Neural progenitor cell (in vitro differentiated cells): ENCODE measurements around the gene CACNA1C. TPM values are rescaled to one million over a fixed set of nuclear protein-coding genes. Genes with fewer than 3 reads are reported as not detected.

Experiments
- DNase-seq: peaks from one replicate; pipeline ENCODE4 v3.0.0-alpha.2; 2016; ENCODE audit warnings: low spot score
- H2AFZ ChIP-seq: fragments of 200-600 bp; sonication (generic); replicated peaks from 2 replicates; pipeline ENCODE4 v1.6.1; 2016; ENCODE audit warnings: antibody characterized with exemption
- H3F3A ChIP-seq: fragments of 200-600 bp; sonication (generic); 2 replicates; pipeline ENCODE4 v1.6.1; 2016; ENCODE audit warnings: antibody characterized with exemption, low read depth
- H3K27ac ChIP-seq: fragments of 200-600 bp; sonication (generic); 2 replicates; pipeline ENCODE4 v1.5.1; 2016; ENCODE audit warnings: mild to moderate bottlenecking
- H3K27me3 ChIP-seq: fragments of 200-600 bp; sonication (generic); 2 replicates; pipeline ENCODE4 v1.6.1; 2016; ENCODE audit warnings: mild to moderate bottlenecking, moderate library complexity
- H3K36me3 ChIP-seq: fragments of 200-600 bp; sonication (generic); 2 replicates; pipeline ENCODE4 v1.5.1; 2016
- H3K4me1 ChIP-seq: fragments of 200-600 bp; sonication (generic); 2 replicates; pipeline ENCODE4 v1.6.1; 2016; ENCODE audit warnings: mixed run types
- H3K4me2 ChIP-seq: fragments of 200-600 bp; sonication (generic); 2 replicates; pipeline ENCODE4 v1.6.1; 2016
- H3K4me3 ChIP-seq: fragments of 200-600 bp; sonication (generic); 2 replicates; pipeline ENCODE4 v1.5.1; 2016
- H3K79me2 ChIP-seq: fragments of 200-600 bp; sonication (generic); 2 replicates; pipeline ENCODE4 v1.6.1; 2016; ENCODE audit warnings: low read depth
- H3K9ac ChIP-seq: fragments of 200-600 bp; sonication (generic); 2 replicates; pipeline ENCODE4 v1.6.1; 2016
- H3K9me3 ChIP-seq: fragments of 200-600 bp; sonication (generic); 2 replicates; pipeline ENCODE4 v1.5.1; 2016; ENCODE audit warnings: low read depth
- H4K20me1 ChIP-seq: fragments of 200-600 bp; sonication (generic); 2 replicates; pipeline ENCODE4 v1.6.1; 2016; ENCODE audit warnings: low read depth
- H3K27ac Mint-ChIP-seq: 3 replicates; pipeline ENCODE4 v1.8.0; 2021; ENCODE audit warnings: mixed read lengths
- H3K27me3 Mint-ChIP-seq: 2 replicates; pipeline ENCODE4 v1.8.0; 2022; ENCODE audit warnings: low read depth, mild to moderate bottlenecking, inconsistent platforms, moderate library complexity, mixed read lengths; ENCODE audit not compliant: insufficient read depth
- H3K36me3 Mint-ChIP-seq: 3 replicates; pipeline ENCODE4 v1.8.0; 2021; ENCODE audit warnings: mixed read lengths
- H3K4me1 Mint-ChIP-seq: 3 replicates; pipeline ENCODE4 v1.8.0; 2021; ENCODE audit warnings: mixed read lengths
- H3K4me3 Mint-ChIP-seq: 3 replicates; pipeline ENCODE4 v1.8.0; 2021; ENCODE audit warnings: mild to moderate bottlenecking, moderate library complexity, mixed read lengths
- H3K9me3 Mint-ChIP-seq: 3 replicates; pipeline ENCODE4 v1.8.0; 2020; ENCODE audit warnings: mixed read lengths
- EZH2 ChIP-seq: fragments of 200-600 bp; sonication (generic); IDR thresholded peaks from 2 replicates; pipeline ENCODE4 v1.6.1; 2017; ENCODE audit warnings: antibody characterized with exemption, mild to moderate bottlenecking, moderate library complexity
- EZH2phosphoT487 ChIP-seq: fragments of 200-600 bp; sonication (generic); IDR thresholded peaks from 2 replicates; pipeline ENCODE4 v1.6.1; 2017; ENCODE audit warnings: antibody characterized with exemption
- total RNA-seq: library from RNA; depleted of rRNA; stranded (reverse); fragments of >200 nt; gene quantifications from 2 replicates; pipeline ENCODE4 v1.2.3, GENCODE V29; 2015; ENCODE audit warnings: low replicate concordance
- TF ChIP-seq, protein P1 (sequence below): fragments of 200-600 bp; sonication (generic); IDR thresholded peaks from 2 replicates; pipeline ENCODE4 v1.5.1; 2017; ENCODE audit warnings: antibody characterized with exemption, mild to moderate bottlenecking

Gene CACNA1C
- total RNA-seq, 1 donor from 2014 or later: 2.7 TPM

DNA sequence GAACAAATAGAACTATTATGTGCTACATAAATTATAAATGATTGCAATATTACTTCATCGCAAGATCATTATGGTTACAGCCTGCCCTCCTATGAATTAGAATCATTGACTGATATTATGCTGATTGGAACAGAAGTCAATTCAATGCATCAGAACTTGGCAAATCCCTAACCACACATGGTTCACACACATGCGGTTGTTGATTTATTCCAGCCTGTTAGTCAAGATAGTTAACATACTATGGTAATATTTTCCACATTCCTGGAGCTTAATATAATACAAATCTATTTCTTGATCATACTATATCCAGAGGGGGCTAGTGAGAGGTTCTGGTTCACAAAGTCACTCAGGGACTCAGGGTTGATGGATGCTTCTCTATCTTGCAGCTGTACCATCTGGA lies 9.7 kb upstream of the CACNA1C start:
- Histone ChIP-seq H3F3A (no peaks in the 10 kb centered on the region), H3K27ac (no peak overlapping the region), H3K36me3 (no peaks in the 10 kb centered on the region), H3K9ac (no peak overlapping the region), H2AFZ (no peak overlapping the region), H4K20me1 (no peaks in the 10 kb centered on the region), H3K4me3 (no peak overlapping the region), H3K27me3 (peaks cover 26% of the 10 kb centered on the region), H3K4me2 (no peak overlapping the region), H3K79me2 (no peaks in the 10 kb centered on the region), H3K9me3 (no peaks in the 10 kb centered on the region), H3K4me1 (no peaks in the 10 kb centered on the region)
- H3K36me3 Mint-ChIP-seq: no peaks in the 10 kb centered on the region
- no peak for DNase-seq
- no peaks in the 10 kb centered on the region for H3K9me3 Mint-ChIP-seq
- H3K27ac Mint-ChIP-seq: no peak overlapping the region
- no peak overlapping the region for H3K4me3 Mint-ChIP-seq
- peaks cover 4% of the 10 kb centered on the region for H3K27me3 Mint-ChIP-seq
- TF ChIP-seq, protein P1, sequence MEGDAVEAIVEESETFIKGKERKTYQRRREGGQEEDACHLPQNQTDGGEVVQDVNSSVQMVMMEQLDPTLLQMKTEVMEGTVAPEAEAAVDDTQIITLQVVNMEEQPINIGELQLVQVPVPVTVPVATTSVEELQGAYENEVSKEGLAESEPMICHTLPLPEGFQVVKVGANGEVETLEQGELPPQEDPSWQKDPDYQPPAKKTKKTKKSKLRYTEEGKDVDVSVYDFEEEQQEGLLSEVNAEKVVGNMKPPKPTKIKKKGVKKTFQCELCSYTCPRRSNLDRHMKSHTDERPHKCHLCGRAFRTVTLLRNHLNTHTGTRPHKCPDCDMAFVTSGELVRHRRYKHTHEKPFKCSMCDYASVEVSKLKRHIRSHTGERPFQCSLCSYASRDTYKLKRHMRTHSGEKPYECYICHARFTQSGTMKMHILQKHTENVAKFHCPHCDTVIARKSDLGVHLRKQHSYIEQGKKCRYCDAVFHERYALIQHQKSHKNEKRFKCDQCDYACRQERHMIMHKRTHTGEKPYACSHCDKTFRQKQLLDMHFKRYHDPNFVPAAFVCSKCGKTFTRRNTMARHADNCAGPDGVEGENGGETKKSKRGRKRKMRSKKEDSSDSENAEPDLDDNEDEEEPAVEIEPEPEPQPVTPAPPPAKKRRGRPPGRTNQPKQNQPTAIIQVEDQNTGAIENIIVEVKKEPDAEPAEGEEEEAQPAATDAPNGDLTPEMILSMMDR: no peak
- no peak for TF ChIP-seq EZH2
- no peaks in the 10 kb centered on the region for H3K4me1 Mint-ChIP-seq

DNA sequence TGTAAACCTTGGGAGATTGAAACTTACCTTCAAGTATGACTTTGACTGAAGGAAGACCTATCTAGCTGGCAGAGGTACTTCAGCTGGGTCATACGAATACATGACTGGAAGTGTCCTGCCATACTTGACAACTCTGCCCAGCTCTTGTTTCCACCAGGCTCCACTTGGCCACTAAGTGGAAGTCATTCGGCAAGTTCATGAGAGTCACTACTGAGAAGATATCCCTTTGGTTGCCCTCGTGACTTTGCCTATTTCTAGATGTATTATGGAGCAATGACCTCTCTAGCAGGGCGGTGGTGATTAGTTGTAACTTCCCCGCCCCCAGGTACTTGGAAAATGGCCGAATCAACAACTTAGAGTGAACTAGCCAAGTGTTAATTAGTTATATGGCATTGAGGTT lies 8.6 kb upstream of the CACNA1C start:
- Mint-ChIP-seq H3K4me3 (no peak overlapping the region), H3K27me3 (peaks cover 4% of the 10 kb centered on the region), H3K36me3 (no peaks in the 10 kb centered on the region), H3K4me1 (no peaks in the 10 kb centered on the region), H3K27ac (no peak overlapping the region), H3K9me3 (no peaks in the 10 kb centered on the region)
- Histone ChIP-seq H4K20me1 (no peaks in the 10 kb centered on the region), H3F3A (no peaks in the 10 kb centered on the region), H3K4me1 (no peaks in the 10 kb centered on the region), H3K36me3 (no peaks in the 10 kb centered on the region), H3K9ac (no peak overlapping the region), H3K27me3 (peaks cover 22% of the 10 kb centered on the region), H3K9me3 (no peaks in the 10 kb centered on the region), H2AFZ (no peak overlapping the region), H3K4me3 (no peak overlapping the region), H3K79me2 (no peaks in the 10 kb centered on the region), H3K4me2 (no peak overlapping the region), H3K27ac (no peak overlapping the region)
- no peak for DNase-seq
- TF ChIP-seq EZH2 (no peak), EZH2phosphoT487 (no peak)
- TF ChIP-seq, protein P1: no peak

DNA sequence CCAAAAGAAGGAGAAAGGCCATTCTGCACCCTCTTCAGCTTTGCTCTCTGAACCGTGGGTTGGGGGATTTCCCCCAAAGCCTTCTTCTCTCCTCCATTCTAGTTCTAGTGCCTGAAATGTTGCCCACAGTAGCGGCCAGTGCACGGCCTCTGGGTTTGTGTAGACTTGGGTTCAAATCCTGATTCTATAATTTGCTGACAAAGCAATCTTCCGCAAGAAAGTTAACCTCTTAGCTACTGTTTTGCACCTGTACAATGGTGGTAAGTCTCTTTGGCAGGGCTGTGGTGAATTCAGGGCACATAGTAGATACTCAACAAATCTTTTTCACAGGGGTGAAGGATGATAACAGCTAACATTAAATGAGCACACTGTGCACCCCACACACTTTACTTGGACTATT lies 5.8 kb upstream of the CACNA1C start:
- TF ChIP-seq EZH2 (no peak), EZH2phosphoT487 (no peak)
- TF ChIP-seq, protein P1: no peak
- no peaks in the 10 kb centered on the region for H3K4me1 ChIP-seq
- Mint-ChIP-seq H3K36me3 (no peaks in the 10 kb centered on the region), H3K27me3 (peaks cover 25% of the 10 kb centered on the region), H3K27ac (no peak overlapping the region), H3K4me1 (peaks cover 7% of the 10 kb centered on the region), H3K4me3 (no peak overlapping the region), H3K9me3 (no peaks in the 10 kb centered on the region)
- peaks cover 33% of the 10 kb centered on the region for H3K27me3 ChIP-seq
- H3K4me2 ChIP-seq: no peak overlapping the region
- H4K20me1 ChIP-seq: no peaks in the 10 kb centered on the region
- H3K36me3 ChIP-seq: no peaks in the 10 kb centered on the region
- no peak overlapping the region for H3K9ac ChIP-seq
- H3K79me2 ChIP-seq: no peaks in the 10 kb centered on the region
- no peak for DNase-seq
- no peaks in the 10 kb centered on the region for H3K9me3 ChIP-seq
- no peaks in the 10 kb centered on the region for H3F3A ChIP-seq
- H3K4me3 ChIP-seq: no peak overlapping the region
- H3K27ac ChIP-seq: no peak overlapping the region
- no peak overlapping the region for H2AFZ ChIP-seq

DNA sequence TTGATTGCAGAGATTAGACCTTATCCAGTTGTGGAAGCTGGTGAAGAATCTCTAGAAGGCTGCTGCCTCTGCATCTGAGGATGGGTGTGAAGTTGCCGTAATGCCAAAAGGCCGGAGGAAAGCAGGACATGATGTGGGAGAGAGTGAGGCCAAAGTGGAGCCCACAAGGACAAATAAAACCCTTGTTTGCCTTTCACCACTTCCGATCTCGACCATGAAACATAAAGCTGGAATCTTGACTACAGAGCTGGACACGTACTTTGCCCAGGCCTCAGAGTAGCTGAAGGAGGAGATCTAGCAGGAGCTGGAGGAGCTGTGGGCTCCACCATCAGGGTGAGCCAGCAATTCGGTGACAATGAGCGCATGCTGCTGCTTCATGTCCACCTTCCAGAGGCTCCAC lies 5.0 kb upstream of the CACNA1C start:
- Histone ChIP-seq H3K27me3 (peaks cover 37% of the 10 kb centered on the region), H3K9ac (no peak overlapping the region), H3K79me2 (no peaks in the 10 kb centered on the region), H3K27ac (no peak overlapping the region), H3K9me3 (no peaks in the 10 kb centered on the region), H2AFZ (no peak overlapping the region), H3F3A (peaks cover 3% of the 10 kb centered on the region), H4K20me1 (no peaks in the 10 kb centered on the region), H3K4me3 (no peak overlapping the region), H3K4me1 (no peaks in the 10 kb centered on the region), H3K36me3 (no peaks in the 10 kb centered on the region), H3K4me2 (no peak overlapping the region)
- H3K4me3 Mint-ChIP-seq: no peak overlapping the region
- H3K27me3 Mint-ChIP-seq: peaks cover 25% of the 10 kb centered on the region
- no peak overlapping the region for H3K27ac Mint-ChIP-seq
- DNase-seq: no peak
- no peaks in the 10 kb centered on the region for H3K36me3 Mint-ChIP-seq
- no peaks in the 10 kb centered on the region for H3K9me3 Mint-ChIP-seq
- H3K4me1 Mint-ChIP-seq: peaks cover 7% of the 10 kb centered on the region
- TF ChIP-seq EZH2: no peak
- TF ChIP-seq, protein P1: no peak
- no peak for TF ChIP-seq EZH2phosphoT487
